ENCODE measurements around the gene WDR7.

- TF ChIP-seq CTCF (IDR thresholded peaks at IDR 0.05) (no peak), POLR2A (IDR thresholded peaks at IDR 0.05; ENCODE audit: low read length) (no peak), EP300 (IDR thresholded peaks at IDR 0.05) (no peak), CBX2 (IDR thresholded peaks at IDR 0.05; ENCODE audit: borderline replicate concordance, low read depth) (no peak), RCOR1 (IDR thresholded peaks at IDR 0.05; ENCODE audit: low read depth, low read length) (no peak), HDAC2 (IDR thresholded peaks at IDR 0.05) (no peak), NFE2L2 (conservative IDR thresholded peaks at IDR 0.05; ENCODE audit: low read length) (no peak), RNF2 (IDR thresholded peaks at IDR 0.05; ENCODE audit: borderline replicate concordance, low read depth) (no peak), POLR2AphosphoS2 (conservative IDR thresholded peaks at IDR 0.05; ENCODE audit: low read length) (no peak)
Measured at GRCh38 chr18:56945171-56946083, 294.3 kb downstream of the WDR7 start.

All from A549 (cell line).